Cardiac fibroblast (primary cell): Measurements from ENCODE around the gene BAG5.

Source experiments
- DNase-seq, 2 donors: peaks; one replicate each; pipeline versions ENCODE4 v3.0.0 to v3.0.0-alpha.2; 2010; ENCODE audit warnings: low read depth in 2 of 2
- H3K4me3 ChIP-seq, 2 donors: replicated peaks in 1 of 2; 1 replicate in 1 of 2; 2 replicates in 1 of 2; pipeline ENCODE4 v1.5.1; 2011; ENCODE audit warnings: low read depth in 2 of 2, low read length in 2 of 2, mild to moderate bottlenecking in 2 of 2, moderate library complexity in 1 of 2
- TF ChIP-seq, protein P1 (sequence below): IDR thresholded peaks from one replicate; pipeline ENCODE4 v1.5.1; 2011; ENCODE audit warnings: low read depth, mild to moderate bottlenecking, low read length, inconsistent platforms

The BAG5 gene

DNA sequence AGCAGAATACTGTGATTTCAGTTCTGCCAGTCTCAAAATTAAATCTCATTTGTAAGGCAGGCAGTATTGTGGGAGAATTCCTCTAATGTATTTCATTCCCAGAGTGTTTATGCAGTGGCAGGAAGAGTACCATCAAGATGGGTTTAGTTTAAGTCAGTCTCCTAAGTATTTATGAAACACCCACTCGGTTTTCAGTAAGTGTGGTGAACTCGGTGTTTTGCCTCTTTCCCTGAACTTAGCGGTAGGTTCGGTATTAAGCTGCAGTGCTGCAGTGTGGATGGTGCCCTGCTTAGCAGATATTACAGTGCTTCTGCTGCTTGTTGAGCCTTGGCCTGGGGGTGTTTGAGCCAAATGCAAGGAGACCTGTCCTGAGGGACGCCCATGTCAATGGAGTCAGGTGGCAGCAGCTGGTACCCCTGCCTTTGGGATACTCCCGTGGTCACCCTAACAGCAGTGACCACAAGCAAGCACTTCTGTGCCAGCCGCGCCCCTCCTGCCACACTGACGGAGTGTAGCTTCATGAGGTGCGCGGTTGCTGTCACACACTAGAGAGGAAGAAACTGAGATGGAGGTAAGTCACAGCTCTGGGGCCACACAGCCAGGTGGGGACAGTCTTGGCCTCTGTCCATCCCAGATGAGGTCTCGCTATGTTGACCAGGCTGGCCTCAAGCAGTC, 16.1 kb upstream of the BAG5 start:
- TF ChIP-seq, protein P1, sequence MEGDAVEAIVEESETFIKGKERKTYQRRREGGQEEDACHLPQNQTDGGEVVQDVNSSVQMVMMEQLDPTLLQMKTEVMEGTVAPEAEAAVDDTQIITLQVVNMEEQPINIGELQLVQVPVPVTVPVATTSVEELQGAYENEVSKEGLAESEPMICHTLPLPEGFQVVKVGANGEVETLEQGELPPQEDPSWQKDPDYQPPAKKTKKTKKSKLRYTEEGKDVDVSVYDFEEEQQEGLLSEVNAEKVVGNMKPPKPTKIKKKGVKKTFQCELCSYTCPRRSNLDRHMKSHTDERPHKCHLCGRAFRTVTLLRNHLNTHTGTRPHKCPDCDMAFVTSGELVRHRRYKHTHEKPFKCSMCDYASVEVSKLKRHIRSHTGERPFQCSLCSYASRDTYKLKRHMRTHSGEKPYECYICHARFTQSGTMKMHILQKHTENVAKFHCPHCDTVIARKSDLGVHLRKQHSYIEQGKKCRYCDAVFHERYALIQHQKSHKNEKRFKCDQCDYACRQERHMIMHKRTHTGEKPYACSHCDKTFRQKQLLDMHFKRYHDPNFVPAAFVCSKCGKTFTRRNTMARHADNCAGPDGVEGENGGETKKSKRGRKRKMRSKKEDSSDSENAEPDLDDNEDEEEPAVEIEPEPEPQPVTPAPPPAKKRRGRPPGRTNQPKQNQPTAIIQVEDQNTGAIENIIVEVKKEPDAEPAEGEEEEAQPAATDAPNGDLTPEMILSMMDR = no peak
- H3K4me3 ChIP-seq = no peak overlapping the region

DNA sequence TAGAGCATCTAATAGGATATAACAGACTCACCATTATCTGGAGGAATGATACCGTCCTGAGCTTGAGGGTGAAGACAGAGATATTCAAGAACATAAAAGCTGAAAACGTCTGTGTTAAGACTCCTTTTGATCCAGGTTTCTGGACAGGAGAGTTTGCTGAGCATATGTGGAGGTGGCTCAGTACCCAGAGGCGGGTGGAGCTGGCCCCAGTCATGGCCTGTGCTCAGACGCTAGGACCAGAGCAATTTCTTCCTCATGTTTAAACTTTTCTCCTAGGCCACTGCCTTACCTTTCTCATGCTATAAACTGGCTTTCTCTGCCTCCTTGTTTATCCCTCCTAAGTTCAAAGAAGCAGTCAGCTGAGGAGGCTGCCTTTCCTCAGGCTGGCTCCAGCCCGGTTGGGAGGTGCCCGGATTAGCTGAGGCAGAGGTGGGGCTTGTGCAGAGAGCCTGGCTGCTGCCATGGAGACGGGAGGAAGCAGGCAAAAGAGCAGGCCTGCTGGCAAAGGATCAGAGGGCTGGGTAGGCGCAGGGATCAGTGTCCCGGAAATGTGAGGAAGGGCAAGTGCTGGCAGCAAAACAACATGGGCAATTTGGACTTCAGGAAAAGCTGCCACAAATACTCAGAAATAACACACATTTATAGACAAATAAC, 14.0 kb upstream of the BAG5 start:
- DNase-seq = peak; percentile 84 to 96
- TF ChIP-seq, protein P1 = no peak
- no peak overlapping the region for H3K4me3 ChIP-seq

More for the DNA sequence above, 16.1 kb upstream of the BAG5 start:
- DNase-seq = no peak

DNA sequence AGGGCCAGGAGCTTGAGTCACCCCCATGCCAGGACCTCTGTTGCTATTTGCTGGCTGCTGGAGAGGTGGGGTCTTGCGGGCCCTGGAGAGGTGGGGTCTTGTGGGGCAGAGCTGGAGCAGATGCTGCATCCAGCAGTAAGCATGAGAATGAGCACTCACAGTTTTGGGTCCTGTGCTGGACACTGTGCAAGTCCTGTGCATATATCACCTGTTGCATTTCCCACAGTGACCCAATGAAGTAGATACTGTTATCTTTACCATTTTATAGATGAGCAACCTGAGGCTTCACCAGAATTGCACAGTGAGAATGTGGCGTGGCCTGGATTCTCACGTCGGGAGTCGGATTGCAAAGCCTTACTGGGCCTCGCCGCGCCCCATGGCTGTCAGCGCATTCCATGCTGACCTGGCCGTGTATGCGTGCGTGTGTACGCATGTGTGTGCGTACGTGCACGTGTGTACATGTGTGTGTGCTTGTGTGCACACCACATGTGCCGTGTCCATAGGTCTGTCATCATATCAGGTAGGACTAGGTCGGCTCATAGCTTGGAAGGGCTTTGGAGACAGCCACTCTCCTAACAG, 12.3 kb upstream of the BAG5 start:
- TF ChIP-seq, protein P1 = no peak
- no peak for DNase-seq
- no peak overlapping the region for H3K4me3 ChIP-seq

DNA sequence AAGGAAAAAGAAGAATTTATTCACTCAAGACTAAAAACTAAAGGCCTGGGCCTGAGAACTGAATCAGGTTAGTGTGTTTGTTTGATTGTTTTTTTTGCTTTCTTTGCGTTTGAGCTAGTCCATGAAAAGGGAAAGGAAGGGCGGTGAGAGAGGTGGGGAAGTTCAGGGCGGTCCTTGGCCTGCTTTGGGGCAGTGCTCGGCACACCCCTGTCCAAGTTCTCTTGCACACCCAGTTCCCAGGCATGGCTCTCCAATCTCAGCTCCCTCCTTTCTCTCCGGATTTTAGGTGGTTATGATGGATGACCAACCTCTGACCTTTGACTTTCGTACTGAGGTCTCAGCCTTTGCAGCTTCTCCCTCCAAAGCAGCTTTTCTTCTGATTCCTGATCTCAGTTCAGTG, 11.6 kb upstream of the BAG5 start:
- H3K4me3 ChIP-seq = no peak overlapping the region
- TF ChIP-seq, protein P1 = no peak
- no peak for DNase-seq

DNA sequence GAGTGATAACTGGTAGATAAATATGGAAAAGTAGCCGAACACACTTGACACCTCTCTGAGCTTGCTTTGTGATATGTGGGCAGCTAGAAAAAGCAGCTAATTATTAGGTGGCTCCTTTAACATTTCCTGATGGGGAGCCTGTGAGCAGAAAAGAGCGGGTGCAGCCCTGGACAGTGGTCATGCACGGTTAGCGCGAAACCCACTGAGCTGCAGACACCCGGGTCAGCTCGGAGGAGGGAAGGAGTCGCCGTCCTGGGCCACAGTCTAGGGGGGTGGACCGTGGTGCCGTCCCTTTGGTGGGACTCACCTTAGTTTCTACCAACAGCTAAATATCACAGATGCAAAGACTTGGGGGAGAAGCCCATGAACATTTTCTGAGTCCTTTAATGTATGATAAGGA, 7.0 kb upstream of the BAG5 start:
- H3K4me3 ChIP-seq = no peak overlapping the region
- DNase-seq = no peak
- TF ChIP-seq, protein P1 = no peak

DNA sequence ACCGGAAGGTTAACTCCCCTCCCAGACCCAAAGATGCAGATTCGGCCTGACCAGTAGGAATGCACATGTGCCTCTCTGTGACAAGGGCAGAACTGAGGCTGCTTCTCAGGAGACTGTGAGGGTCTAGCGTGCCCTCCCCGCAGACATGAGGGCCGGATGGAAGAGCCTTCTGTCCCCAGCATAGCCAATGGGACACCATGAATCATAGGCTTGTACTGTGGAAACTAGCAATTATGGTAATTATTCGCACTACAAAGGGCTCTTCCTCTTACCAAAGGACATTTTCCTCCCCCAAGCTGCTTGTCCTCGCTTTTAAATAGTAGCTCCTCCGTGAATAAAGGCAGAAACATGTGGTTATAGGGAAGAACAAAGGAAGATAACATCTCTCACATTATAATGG, 6.5 kb upstream of the BAG5 start:
- H3K4me3 ChIP-seq = no peak overlapping the region
- no peak for DNase-seq
- TF ChIP-seq, protein P1 = no peak
